ENCODE results near the gene PLIN1.

DNA sequence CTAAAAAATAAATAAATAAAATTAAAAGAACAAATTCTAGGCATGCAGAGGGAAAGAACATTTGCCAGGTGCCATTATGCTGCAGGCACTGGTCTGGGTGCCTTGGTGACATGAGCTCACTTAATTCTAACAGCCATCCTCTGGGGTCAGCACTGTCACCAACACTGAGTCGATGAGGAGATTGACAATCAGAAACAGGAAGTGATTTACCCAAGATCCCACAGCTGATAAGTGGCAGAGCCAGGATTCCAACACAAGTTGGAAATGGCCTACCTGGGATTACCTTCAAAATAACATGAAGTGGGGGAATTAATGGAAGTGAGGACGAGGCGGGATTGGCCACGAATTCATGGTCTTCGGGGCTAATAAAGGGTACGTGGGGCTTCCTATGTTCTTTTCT is 3.6 kb downstream of the PLIN1 start:
- TF ChIP-seq, protein P1, sequence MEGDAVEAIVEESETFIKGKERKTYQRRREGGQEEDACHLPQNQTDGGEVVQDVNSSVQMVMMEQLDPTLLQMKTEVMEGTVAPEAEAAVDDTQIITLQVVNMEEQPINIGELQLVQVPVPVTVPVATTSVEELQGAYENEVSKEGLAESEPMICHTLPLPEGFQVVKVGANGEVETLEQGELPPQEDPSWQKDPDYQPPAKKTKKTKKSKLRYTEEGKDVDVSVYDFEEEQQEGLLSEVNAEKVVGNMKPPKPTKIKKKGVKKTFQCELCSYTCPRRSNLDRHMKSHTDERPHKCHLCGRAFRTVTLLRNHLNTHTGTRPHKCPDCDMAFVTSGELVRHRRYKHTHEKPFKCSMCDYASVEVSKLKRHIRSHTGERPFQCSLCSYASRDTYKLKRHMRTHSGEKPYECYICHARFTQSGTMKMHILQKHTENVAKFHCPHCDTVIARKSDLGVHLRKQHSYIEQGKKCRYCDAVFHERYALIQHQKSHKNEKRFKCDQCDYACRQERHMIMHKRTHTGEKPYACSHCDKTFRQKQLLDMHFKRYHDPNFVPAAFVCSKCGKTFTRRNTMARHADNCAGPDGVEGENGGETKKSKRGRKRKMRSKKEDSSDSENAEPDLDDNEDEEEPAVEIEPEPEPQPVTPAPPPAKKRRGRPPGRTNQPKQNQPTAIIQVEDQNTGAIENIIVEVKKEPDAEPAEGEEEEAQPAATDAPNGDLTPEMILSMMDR (IDR thresholded peaks at IDR 0.05; ENCODE audit: insufficient read depth, low read depth, low read length) = no peak
- no peak for TF ChIP-seq EZH2 (IDR thresholded peaks at IDR 0.05; ENCODE audit: insufficient read depth, low read length)
